ENCODE data around the gene SMIM14.
"Not testable (repeated sequence)": the region's sequence is repeated elsewhere in the genome, so short reads cannot be mapped to it uniquely, and the experiment has no call there.

SMIM14 gene

GRCh38 chr4:39642885-39643552, 4.4 kb upstream of the SMIM14 start:
- no peak for DNase-seq

- no peak for DNase-seq
These were observed 2.8 kb upstream of the SMIM14 start for GRCh38 chr4:39641451-39641850.

DNA sequence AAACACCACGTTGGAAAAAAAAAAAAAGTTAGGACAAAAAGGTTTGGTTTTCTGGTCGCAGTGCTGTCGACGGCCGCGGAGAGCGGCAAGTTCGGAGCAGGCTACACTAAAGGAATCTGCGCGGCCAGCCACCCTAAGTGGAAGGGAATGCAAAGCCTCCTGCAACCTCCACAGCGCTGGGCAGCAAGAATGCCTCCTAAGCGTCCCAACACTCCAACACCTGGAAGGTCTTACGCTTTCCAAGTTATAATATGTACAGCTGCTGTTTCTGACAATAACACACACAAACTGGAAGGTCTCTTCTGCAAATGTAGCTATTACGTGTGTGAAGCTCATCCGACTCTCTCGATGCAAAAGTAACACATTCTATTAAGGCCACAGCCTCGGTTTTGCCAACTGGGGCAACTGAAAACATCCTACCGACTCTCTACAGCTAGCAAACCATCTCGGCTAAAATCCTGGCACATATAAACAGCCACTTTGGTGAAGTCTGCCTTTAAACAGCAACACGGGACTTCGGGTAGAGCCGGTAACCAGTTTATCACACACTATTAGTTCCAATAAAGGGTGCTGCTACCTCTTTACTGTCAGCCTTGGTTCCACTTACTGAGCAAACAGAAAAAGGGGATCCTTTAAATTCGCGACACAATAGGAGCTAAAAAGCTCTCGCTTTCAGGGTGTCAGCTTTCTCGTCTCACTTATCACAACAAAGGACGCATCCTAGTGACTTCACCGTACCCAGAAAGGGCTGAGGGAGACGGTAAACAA, 895 bp downstream of the SMIM14 start:
- no peak for DNase-seq

DNA sequence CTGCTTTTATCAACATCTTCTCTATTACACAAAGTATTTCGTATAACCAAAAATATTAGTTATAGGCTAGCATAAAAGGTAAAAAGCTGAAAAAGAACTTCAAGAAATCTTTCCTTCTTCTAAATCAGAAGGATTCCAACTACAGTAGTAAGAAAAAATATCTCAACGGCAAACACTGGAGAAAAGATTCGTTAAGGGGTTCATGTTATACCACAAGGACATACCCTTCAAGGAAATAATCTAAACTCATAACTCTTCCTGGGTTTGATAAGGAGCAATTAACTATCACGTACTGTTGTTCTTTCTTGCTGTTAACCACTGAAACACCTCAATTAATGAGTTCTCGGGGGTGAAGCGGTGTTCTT, 1.5 kb downstream of the SMIM14 start:
- no peak for DNase-seq

GRCh38 chr4:39636531-39637184, 2.0 kb downstream of the SMIM14 start:
- DNase-seq: no peak

DNA sequence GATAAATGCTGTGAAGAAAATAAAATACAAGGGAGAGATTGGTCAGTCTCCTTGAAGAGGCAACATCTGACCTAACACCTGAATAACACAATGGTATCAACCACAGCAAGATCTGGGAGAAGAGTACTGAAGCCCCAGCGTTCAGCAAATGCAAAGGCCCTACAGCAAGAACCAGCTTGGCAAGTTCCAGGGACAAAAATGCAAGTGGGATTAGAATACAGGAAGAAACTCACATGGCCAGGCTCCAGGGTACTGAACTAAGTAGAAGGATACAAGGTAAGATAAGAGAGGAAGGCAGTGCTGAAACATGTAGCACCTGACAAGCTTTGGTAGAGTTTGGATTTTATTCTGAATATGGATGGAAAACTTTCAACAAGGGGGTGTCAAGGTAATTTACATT, 3.6 kb downstream of the SMIM14 start:
- no peak for DNase-seq

DNA sequence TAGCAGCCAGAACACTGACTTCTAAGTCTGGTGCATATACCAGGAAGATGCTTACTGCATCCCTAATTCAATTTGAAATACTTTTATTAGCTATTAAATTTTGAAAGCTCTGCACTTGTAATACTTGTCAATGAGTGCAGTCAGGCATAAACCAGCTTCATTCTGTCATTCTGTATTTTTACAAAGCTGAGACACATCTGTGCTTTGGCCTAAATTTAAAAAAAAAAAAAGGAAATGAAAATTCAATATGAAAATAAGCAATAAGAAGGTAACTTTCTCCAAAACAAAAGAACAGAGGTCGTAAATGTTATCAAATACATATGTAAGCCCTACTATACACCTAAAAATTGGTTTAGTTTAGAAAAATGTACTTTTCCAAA, 7.0 kb downstream of the SMIM14 start:
- DNase-seq: no peak

DNA sequence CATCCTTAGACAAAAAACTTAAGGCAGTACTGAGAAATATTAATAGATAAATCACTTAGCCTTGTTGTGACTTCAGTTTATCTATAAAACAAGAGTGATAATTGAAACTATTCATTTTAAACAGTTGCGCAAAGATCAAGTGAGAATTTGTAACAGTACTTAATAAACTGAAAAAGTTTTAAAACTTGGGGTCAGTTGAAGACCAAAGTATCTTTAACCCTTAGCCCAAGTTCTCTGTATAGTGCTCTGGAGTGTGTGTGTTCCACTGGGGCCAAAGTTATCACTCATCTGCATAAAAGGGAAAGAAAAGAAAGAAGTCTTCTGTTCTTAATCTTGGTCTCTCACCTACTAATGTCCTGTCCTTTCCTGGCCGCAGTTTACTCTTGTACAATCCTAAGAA, 11.3 kb downstream of the SMIM14 start:
- DNase-seq: no peak

DNA sequence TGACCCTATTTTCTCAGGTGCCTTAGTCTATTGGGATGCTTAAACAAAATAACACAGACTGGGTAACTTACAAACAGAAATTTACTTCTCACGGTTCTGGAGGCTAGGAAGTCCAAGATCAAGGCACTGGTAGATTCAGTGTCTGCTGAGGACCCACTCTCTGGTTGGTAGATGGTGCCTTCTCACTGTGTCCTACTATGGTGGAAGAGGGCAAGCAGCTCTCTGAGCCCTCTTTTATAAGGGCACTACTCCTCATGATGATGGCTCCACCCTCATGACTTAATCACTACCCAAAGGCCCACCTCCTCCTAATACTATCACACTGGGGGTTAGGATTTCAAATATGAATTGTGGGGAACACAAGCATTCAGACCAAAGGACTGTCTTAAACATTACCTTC, 11.8 kb downstream of the SMIM14 start:
- no peak for DNase-seq

DNA sequence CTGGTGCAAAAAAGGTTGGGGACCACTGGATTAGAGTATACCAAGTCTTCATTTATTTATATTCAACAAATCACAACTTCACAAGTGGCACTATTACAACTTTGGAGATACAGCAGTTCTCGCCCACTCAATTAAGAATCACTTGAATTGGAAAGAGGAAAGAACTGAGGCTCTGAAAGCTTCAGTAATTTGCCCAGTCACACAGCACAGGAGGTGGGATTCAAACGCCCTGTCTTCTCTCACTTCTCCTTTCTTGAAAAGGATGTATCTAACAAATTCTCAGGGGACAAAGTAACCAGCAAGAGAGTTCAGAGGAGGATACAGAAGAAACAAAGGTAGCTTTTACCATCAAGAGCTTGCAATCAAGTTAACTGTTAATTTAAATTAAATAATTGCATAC, 12.4 kb downstream of the SMIM14 start:
- no peak for DNase-seq

DNA sequence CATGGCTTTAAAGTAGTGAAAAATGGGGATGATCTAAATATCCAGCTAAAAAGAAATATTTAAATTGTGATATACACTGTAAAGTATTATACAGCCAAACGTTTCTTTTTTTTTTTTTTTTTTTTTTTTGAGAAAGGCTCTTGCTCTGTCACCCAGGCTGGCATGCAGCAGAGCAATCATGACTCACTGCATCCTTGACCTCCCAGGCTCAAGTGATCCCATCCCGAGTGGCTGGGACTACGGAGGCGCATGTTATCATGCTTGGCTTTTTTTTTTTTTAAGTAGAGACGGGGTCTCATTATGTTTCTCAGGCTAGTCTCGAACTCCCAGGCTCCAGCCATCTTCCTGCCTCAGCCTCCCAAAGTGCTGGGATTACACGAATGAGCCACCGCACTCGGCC, 17.1 kb downstream of the SMIM14 start:
- DNase-seq: no peak

DNA sequence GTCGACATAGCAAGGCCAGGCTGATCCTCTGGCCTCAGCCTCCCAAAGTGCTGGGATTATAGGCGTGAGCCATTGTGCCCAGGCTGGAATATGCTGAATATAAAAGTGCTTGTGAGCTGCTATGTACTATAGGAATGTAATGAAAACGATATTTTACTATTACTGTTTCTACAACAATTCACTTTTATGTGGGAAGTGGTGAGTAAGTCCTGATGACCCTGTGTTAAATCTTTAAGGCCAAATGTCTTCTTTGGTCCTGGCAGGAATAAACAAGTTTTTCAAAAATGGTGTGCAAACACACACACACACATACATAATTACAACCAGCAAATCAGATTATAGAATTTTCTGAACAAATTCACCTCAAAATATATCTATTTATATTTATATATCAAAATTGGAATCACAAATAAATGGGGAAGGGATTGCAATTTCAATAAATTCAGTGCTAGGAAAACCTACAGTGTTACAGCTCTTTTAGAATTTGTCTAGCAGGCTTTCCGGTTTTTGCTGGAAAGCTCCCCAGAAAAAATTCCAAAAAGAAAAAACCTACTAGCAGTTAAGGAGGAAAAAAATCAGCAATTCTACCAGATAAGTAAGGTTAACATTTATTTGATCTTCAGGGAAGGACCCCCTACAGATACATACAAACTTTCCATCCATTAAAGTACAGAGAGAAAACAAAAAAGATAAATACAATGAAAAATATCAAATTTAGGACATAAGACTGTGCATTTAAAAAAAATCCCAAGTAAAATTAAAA, 17.9 kb downstream of the SMIM14 start:
- no peak for DNase-seq

DNA sequence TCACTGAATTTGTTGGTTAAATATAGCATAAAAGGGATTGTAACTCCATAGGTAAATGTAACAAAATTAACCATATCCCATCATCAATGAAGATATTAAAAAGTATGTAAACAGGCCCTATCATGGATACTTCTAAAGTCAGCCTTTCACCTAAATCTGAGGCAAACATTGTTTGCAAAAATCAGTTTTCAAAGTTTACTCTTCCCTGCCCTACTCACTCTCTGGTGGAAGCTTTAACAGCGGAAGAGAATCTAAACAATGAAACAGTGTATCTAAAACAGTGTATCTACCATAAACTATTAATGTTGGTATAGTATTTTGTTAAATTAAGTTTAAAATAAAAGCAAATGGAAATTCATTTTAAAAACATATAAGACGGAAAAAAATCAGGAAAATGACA, 21.1 kb downstream of the SMIM14 start:
- DNase-seq: no peak

GRCh38 chr4:39616651-39617050, 22.0 kb downstream of the SMIM14 start:
- DNase-seq: no peak

GRCh38 chr4:39616112-39616511, 22.6 kb downstream of the SMIM14 start:
- not testable (repeated sequence) for DNase-seq

DNA sequence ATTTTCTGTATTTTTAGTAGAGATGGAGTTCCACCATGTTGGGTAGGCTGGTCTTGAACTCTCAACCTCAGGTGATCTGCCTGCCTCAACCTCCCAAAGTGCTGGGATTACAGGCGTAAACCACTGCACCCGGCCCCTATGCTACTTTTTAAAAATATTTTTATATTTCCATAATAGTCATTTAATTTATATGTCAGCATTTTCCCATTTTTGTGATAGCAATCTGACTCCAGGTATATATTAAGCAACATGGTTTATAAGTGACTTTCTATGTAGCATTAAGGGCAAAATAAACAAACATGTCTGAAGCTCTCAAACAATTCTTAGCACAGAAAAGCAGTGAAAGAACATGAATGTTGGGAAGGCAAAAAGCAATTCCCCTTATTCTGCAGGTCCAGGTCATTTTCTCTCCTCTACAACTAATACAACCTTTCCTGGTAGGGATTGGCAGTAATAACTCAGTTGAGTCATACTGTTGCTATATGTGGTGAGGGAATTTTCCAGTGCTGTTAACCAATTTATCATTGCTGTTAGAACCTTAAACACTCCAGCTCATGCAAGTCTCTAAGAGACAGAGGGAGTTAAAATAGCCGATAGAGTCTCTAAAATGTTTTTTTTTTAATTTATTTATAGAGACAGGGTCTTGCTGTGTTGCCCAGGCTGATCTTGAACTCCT, 24.0 kb downstream of the SMIM14 start:
- DNase-seq: no peak

- no peak for DNase-seq
These were observed 25.5 kb downstream of the SMIM14 start for GRCh38 chr4:39613093-39613656.

DNA sequence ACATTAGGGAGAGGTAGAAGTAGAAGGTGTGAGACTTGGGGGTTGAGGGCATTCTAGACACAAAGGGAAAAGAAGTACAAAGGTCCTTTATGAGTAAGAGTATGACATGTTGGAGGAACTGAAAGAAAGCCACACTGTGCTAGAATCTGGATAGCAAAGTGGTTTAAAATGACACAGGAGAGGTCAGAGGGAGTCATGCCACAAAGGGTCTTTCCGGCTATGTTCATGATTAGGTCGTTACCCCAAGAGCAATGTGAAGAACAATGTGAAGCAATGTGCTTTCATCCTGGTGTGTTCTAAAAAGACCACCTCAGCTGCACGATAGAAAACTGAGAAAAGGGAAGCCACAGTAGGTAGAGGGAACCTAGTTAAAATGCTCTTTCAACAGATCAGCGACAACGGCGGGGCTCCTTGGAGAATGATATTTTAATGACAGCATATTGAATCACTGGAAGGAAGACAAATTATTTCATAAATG, 29.2 kb downstream of the SMIM14 start:
- DNase-seq: no peak

DNA sequence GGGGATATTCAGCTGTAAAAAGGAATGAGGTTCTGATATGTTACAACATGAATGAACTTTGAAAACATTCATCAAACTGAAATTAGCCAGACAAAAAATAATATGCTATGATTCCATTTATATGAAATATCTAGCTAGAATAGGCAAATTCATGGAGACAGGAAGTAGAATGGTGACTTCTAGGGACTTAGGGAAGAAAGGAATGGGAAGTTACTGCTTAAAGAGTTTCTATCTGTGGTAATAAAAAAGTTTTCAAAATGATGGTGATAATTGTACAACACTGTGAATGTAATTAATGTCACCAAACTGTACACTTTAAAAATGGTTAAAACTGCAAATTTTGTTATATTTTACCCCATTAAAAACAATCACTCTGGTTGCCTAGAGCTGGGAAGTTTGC, 30.2 kb downstream of the SMIM14 start:
- no peak for DNase-seq

DNA sequence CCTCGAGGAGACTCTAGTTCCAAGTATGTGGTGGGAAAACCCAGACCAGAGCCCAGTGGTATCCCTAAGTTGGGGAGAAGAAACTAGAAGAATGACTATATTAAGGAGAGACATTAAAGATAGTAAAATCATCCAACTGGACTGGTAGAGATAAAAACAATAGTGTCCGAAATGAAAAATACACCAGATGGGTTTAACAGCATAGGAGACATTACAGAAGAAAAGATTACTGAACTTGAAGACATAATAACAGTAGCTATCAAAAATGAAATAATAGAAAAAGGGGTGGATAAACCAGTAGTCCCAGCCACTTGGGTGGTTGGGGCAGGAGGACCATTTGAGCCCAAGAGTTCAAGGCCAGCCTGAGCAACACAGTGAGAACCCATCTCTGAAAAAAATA, 31.9 kb downstream of the SMIM14 start:
- DNase-seq: no peak

DNA sequence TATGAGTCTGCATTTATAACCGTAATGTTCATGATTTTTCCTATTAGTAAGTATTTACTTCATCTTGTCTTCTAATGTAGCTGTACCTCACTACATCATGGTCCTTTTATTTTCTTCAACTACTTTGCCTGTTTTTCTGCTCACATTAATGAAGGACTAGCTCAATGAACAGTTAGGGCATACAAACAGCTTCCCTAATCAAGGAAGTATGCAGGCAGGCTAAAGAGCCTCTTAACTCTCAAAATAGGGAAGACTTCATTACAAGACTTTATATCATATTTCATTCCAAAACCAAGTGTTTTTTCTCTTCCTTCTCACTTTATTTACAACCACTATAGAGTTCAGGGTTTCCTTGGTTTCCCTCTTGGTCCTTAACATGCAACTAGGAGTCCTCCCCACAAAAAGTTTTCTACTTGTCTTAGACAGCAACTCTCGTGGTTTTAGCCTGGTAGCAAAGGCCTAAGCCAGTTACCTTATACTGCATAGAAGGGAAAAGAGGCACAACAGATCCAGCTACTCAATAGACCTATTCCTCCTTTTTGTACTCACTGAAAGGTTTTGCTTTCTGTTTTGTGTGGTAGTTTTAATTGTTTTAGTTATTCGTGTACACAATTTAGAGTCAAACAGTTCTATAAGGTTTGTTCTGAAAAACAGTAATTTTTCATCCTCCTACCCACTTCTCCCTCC, 40.8 kb downstream of the SMIM14 start:
- no peak for DNase-seq

DNA sequence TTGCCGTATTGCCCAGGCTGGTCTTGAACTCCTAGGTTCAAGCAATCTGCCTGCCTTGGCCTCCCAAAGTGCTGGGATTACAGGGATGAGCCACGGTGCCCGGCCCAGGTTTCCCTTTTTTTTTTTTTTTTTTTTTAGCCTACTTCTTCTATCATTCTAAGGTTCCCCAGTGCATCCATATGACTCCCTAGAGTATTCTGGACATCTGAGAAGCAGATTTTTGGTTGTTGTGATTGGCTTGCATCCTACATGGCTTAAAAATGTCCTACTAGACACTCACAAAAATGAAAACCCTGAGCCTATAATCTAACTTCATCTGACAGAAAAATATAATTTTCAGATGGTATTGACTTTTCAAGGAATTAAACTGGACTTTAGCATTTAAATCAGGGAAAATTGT, 41.7 kb downstream of the SMIM14 start:
- DNase-seq: no peak
